Activated T-cell treated with anti-CD3 and anti-CD28 coated beads, Interleukin-2, amount 50 U/mL, for 48 hours (primary cell): ENCODE data around the gene DCAF12.
A peak's percentile ranks its signal among the peaks of the same experiment; 100 is the strongest.
"Not testable (repeated sequence)": the region's sequence is repeated elsewhere in the genome, so short reads cannot be mapped to it uniquely, and the experiment has no call there.

Source experiments
- DNase-seq, 2 experiments: peaks; one replicate each; pipeline ENCODE4 v3.0.0-alpha.2; 2020

DCAF12 gene

DNA sequence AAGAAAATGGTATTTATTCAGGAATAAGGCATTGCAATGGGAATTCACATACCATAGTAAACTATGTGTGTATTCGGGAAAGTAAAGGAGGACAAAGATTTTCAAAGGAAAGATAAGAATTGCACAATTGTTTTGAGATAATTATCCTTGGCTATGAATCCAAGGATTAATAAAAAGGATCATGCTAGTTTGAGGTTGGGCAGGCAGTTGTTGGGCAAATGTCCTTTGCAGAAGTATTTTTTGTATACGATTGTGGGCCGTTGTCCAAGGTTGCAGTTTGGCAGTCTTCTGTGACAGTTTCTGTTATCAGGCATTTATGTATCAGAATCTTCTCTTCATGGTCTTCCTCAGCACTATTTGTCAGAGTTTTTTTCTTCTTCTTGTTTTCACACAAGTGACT lies 67.2 kb downstream of the DCAF12 start:
- no peak for DNase-seq

DNA sequence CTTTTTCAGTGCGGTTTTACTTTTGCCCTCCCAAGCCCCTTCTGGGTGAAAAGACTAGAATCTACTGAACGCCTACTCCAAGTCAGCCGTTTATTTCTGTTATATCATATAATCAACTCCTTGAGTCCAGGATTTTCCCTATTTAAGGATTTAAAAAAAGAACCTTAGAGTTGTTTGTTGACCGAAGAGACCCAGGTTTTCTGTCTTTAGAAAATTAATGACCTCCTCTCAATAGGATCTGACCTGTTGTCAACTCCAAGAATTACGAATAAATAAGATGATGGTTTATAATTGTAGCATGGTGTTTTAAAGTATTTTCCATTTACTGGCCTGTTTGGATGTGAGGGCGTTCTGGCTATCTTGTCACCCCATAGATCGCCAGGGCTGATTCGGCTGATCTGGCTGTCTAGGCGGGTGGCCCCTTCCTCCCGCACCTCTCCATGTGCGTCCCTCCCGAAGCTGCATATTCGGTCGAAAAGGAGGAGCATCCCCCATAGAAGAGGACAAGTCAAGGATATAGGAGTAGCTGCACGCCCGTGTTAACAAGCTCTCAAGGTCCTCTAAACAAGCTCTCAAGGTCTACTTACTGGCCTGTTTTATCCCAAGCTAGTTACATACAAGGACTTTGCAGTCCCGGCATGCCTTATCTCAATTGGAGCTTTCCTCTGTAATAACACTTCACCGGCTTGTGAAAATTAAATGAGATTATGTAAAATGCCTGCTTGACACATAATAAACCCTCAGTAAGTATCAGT lies 76.7 kb downstream of the DCAF12 start:
- DNase-seq = peak; percentile 28 to 37

DNA sequence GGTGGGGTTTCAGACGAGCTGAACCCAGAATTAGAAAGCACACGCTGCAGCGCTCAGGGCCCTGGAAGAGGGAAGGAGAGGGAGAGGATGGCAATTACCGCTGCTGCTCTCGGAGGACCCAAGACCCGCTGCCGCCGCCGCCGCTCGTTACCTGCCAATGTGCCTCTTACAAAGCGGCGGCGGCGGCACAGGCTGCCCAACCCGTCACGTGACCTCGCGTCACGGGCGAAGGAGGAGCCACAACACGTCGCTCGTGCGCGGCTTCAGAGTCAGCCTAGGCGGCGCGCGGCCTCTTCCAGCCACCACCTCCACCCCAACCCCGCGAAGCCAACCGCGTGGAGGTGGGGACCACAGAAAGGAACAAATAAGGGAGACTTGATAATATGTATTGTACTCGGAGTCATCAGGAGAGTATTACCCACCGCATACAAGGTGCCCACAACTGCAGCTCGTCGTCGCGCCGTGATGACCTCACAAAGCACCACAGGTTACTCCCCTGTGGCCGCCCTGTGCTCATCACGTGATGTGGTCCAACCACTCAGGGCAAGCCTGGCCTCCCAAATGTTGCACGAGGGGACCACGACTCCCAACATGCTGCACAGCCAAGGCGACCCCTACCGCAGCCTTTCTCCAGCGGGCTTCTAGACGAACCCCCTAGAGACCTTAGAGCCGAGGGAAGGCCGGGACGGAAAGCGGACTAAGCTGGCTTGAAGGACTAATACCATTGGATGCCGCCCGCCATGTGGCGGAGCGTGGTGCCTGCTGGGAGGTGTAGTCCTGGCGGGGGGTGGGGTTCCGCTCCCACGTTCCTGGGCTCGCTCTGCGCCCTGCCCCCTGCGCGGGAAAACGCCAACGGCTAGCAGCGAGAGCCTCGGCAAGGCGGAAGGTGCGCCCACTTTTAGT lies 77.5 kb downstream of the DCAF12 start, which contains the start of gene UBAP2:
TSS of gene UBAP2 (minus strand) at position 161 of the 903 bp plus-strand sequence. CDS start 31,739 bp downstream, outside the sequence.
- DNase-seq = peak; percentile 98

DNA sequence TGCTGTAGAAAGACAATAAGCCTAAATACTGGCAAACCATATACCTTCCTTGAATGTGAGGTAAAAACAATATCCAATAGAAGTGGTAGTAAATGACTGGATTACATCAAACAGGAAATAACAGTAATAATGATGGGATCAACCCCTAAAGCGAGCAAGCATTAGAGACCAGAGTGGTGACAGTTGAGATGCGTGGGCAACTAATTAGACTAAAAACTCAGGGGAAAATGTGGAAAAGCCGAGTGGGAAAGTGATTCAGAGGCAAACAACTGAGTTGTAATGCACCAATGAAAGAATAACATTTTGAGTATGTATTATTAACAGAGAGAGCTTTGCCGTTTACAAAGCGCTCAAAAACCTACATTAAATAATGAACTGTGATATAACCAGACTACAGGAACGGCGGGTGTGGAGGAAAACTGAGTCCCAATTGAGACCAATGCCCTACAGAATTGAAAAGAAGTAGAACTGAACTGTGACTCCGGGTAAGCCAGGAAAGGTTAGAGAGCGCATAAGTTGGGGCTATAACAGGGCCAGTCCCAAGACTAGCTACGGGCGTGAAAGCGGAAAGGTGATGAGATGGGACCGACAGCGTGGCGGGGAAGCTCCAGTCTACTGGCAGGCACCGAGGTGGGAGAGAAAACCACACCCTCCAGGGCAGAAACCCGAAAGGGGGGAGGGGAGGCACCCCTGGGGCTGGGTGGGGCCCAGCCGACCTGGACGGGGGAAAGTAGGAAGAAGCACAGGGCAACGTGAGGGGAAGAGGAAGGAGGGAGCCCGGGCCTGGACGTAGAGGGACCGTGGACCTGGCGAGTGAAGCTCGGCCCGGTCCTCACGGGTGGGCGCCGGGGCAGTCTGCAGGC lies 78.4 kb downstream of the DCAF12 start:
- peak; percentile 71 to 75 for DNase-seq

DNA sequence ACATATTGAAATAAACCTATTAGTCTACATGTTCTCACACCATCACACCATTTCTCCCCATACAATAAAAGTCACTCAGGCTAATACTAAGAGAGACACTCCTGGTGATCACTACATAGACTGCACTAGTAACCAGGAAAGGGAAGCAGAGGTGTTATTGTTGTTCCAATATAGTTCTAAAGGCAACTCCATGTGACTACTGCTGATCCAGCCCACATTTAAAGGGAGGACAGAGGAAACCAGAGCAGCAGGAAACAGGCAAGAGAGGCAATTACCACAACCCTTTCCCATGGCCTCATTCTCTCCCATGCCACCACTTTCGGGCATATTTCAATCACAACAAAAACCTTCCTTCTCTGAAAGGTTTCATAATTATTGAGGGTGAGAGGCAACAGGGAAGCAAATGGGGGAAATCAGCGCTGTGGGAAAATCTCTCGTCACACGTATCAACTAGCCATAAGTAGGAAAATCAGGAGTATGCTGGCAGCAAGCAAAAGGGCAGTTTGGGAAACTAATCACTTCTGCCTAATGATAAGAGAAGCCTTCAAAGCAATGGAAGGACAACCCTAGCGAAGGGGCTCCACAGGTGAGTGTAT lies 79.6 kb downstream of the DCAF12 start:
- DNase-seq = no peak

DNA sequence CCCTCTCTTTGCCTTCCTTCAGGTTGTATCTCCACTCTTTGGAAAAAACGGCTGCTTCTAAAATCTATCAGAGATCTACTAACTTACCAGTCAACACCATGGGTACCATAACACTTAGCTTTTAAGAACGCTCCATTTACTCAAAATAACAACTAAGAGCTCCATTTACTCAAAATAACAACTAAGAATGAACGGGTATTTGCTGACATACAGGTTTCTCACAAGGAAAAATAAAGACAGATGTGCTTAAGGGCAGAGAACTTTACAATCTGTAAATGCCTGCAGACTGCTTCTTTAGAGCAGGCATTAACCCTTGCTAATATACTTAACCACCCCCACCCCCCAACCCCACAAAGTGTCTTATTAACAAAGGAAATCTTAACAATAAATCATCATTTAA lies 80.6 kb downstream of the DCAF12 start:
- DNase-seq = no peak

DNA sequence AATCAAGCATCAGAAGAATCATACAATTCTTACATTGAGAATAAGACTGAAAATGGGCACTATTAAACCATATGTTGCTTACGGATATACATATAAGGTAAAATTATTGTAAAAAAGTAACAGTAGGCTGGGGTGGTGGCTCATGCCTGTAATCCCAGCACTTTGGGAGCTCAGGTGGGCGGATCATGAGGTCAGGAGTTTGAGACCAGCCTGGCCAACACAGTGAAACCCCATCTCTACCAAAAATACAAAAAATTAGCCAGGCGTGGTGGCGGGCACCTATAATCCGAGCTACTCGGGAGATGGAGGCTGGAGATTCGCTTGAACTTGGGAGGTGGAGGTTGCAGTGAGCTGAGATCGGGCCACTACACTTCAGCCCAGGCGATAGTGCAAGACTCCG lies 84.4 kb downstream of the DCAF12 start:
- DNase-seq = not testable (repeated sequence)

DNA sequence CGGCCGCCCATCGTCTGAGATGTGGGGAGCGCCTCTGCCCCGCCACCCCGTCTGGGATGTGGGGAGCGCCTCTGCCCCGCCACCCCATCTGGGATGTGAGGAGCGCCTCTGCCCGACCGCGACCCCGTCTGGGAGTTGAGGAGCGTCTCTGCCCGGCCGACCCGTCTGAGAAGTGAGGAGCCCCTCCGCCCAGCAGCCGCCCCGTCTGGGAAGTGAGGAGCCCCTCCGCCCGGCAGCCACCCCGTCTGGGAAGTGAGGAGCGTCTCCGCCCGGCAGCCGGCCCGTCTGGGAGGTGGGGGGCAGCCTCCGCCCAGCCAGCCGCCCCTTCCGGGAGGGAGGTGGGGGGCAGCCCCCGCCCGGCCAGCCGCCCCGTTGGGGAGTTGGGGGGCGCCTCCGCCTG lies 87.6 kb downstream of the DCAF12 start:
- DNase-seq = not testable (repeated sequence)

DNA sequence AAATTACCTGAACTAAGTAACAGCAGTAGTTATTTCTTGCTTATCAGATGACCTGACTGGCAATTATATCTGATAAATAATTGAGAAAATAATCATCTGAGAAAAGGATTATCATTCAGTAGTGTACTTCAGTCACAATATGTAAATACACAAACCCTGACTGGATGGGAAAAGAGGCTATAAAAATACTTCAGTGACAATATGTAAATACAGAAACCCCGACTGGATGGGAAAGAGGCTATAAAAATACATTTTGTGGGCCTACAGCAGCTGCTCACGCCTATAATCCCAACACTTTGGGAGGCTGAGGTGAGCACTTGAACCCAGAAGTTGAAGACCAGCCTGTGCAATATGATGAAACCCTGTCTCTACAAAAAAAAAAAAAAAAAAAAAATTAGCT lies 88.9 kb downstream of the DCAF12 start:
- DNase-seq = no peak

DNA sequence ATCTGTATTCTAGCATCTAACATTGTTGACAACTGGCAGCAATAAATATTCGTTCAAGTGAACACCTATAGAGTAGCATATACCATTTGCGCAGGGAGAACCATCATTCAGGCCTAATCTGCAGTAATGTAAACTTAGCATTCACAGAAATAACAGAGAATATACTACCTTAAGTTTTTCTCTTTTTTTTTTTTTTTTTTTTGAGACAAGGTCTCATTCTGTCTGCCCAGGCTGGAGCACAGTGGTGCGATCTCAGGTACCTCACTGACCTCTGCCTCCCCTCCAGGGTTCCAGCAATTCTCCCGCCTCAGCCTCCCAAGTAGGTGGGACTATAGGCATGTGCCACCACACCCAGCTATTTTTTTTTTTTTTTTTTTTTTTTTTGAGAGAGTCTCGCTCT lies 89.9 kb downstream of the DCAF12 start:
- no peak for DNase-seq
